GM23338 (cell line): ENCODE measurements around the gene GPR55. TPM values are rescaled to one million over a fixed set of nuclear protein-coding genes. Genes with fewer than 3 reads are reported as not detected.

Experiments
- ATAC-seq: fragments of 200-7000 bp; cut with Tn5 transposase; 3 replicates; pipeline ENCODE4 v1.9.1; 2020
- DNase-seq: peaks from one replicate; pipeline ENCODE4 v3.0.0-alpha.2; 2015; ENCODE audit warnings: low spot score
- H2AFZ ChIP-seq: fragments of 200-600 bp; sonication (generic); 2 replicates; pipeline ENCODE4 v1.8.0; 2016; ENCODE audit warnings: antibody characterized with exemption, mild to moderate bottlenecking, moderate library complexity
- H3F3A ChIP-seq: fragments of 200-600 bp; sonication (generic); replicated peaks from 2 replicates; pipeline ENCODE4 v1.8.0; 2017; ENCODE audit warnings: antibody characterized with exemption, mixed run types, low read depth
- H3K27ac ChIP-seq: fragments of 200-600 bp; sonication (generic); 2 replicates; pipeline ENCODE4 v1.6.1; 2016; ENCODE audit warnings: low read depth
- H3K27me3 ChIP-seq: fragments of 200-600 bp; sonication (generic); 2 replicates; pipeline ENCODE4 v1.8.0; 2016; ENCODE audit warnings: mild to moderate bottlenecking, mixed run types, moderate library complexity; ENCODE audit not compliant: insufficient read depth
- H3K36me3 ChIP-seq: fragments of 200-600 bp; sonication (generic); 2 replicates; pipeline ENCODE4 v1.8.0; 2016; ENCODE audit warnings: mild to moderate bottlenecking; ENCODE audit not compliant: insufficient read depth
- H3K4me1 ChIP-seq: fragments of 200-600 bp; sonication (generic); 2 replicates; pipeline ENCODE4 v1.8.0; 2016; ENCODE audit warnings: mild to moderate bottlenecking, moderate library complexity; ENCODE audit not compliant: insufficient read depth
- H3K4me2 ChIP-seq: fragments of 200-600 bp; sonication (generic); 2 replicates; pipeline ENCODE4 v1.7.1; 2017; ENCODE audit warnings: mixed run types
- H3K4me3 ChIP-seq: fragments of 200-600 bp; sonication (generic); 2 replicates; pipeline ENCODE4 v1.6.1; 2016; ENCODE audit warnings: mixed run types
- H3K79me2 ChIP-seq: fragments of 200-600 bp; sonication (generic); replicated peaks from 2 replicates; pipeline ENCODE4 v1.8.0; 2017; ENCODE audit warnings: mild to moderate bottlenecking; ENCODE audit not compliant: insufficient read depth
- H3K9me2 ChIP-seq: fragments of 200-600 bp; sonication (generic); 2 replicates; pipeline ENCODE4 v1.8.0; 2017; ENCODE audit not compliant: insufficient read depth
- H4K20me1 ChIP-seq: fragments of 200-600 bp; sonication (generic); replicated peaks from 2 replicates; pipeline ENCODE4 v1.8.0; 2017; ENCODE audit warnings: mild to moderate bottlenecking; ENCODE audit not compliant: insufficient read depth
- H3K27ac Mint-ChIP-seq: 2 replicates; pipeline ENCODE4 v1.8.0; 2020; ENCODE audit warnings: inconsistent platforms, mild to moderate bottlenecking, moderate library complexity, mixed read lengths
- H3K27me3 Mint-ChIP-seq: 3 replicates; pipeline ENCODE4 v1.8.0; 2022; ENCODE audit warnings: low read depth, mild to moderate bottlenecking, moderate library complexity, mixed read lengths, inconsistent platforms; ENCODE audit not compliant: insufficient read depth, poor library complexity
- H3K36me3 Mint-ChIP-seq: 3 replicates; pipeline ENCODE4 v1.8.0; 2021; ENCODE audit warnings: low read depth, mild to moderate bottlenecking, inconsistent platforms, moderate library complexity, mixed read lengths
- H3K4me1 Mint-ChIP-seq: 3 replicates; pipeline ENCODE4 v1.8.0; 2020; ENCODE audit warnings: mild to moderate bottlenecking, inconsistent platforms, mixed read lengths
- H3K4me3 Mint-ChIP-seq: 3 replicates; pipeline ENCODE4 v1.8.0; 2021; ENCODE audit warnings: moderate library complexity, mild to moderate bottlenecking, inconsistent platforms, mixed read lengths
- H3K9me3 Mint-ChIP-seq: 3 replicates; pipeline ENCODE4 v1.8.0; 2020; ENCODE audit warnings: moderate library complexity, mild to moderate bottlenecking, inconsistent platforms, mixed read lengths
- CREB1 ChIP-seq: fragments of 250-450 bp; sonication (Bioruptor Pico); IDR thresholded peaks from 2 replicates; pipeline ENCODE4 v1.5.0; 2020; ENCODE audit warnings: low read depth, mild to moderate bottlenecking, moderate library complexity
- CTCF ChIP-seq, 2 experiments: fragments of 200-600 bp in 1 of 2; sonication (generic) in 1 of 2; conservative IDR thresholded peaks; 2 replicates each; pipeline versions ENCODE4 v1.5.1 to v1.6.1; 2016 to 2017; ENCODE audit warnings: antibody characterized with exemption in 2 of 2, low read depth in 2 of 2, mild to moderate bottlenecking in 2 of 2, moderate library complexity in 1 of 2
- ETS1 ChIP-seq: IDR thresholded peaks from 2 replicates; pipeline ENCODE4 v1.6.1; 2016; ENCODE audit warnings: antibody characterized with exemption
- EZH2 ChIP-seq: fragments of 200-600 bp; sonication (generic); IDR thresholded peaks from one replicate; pipeline ENCODE4 v1.8.0; 2017; ENCODE audit warnings: antibody characterized with exemption, mild to moderate bottlenecking, low read depth; ENCODE audit not compliant: unreplicated experiment
- EZH2phosphoT487 ChIP-seq: fragments of 200-600 bp; sonication (generic); IDR thresholded peaks from one replicate; pipeline ENCODE4 v1.8.1; 2018; ENCODE audit warnings: antibody characterized with exemption; ENCODE audit not compliant: unreplicated experiment
- JUNB ChIP-seq: IDR thresholded peaks from one replicate; pipeline ENCODE4 v1.6.1; 2016; ENCODE audit warnings: antibody characterized with exemption; ENCODE audit not compliant: unreplicated experiment
- NANOG ChIP-seq: IDR thresholded peaks from 2 replicates; pipeline ENCODE4 v1.6.1; 2016; ENCODE audit warnings: antibody characterized with exemption, borderline replicate concordance
- POLR2AphosphoS5 ChIP-seq: IDR thresholded peaks from 2 replicates; pipeline ENCODE4 v1.6.1; 2016; ENCODE audit warnings: antibody characterized with exemption, low read depth
- REST ChIP-seq: IDR thresholded peaks from one replicate; pipeline ENCODE4 v1.6.1; 2018; ENCODE audit warnings: antibody characterized with exemption; ENCODE audit not compliant: unreplicated experiment
- STAT1 ChIP-seq: IDR thresholded peaks from one replicate; pipeline ENCODE4 v1.6.1; 2016; ENCODE audit warnings: antibody characterized with exemption; ENCODE audit not compliant: unreplicated experiment
- ZNF114 ChIP-seq: fragments of 250-450 bp; sonication (Bioruptor Pico); IDR thresholded peaks from 2 replicates; pipeline ENCODE4 v1.5.0; 2020; ENCODE audit warnings: mild to moderate bottlenecking, moderate library complexity
- ZNF331 ChIP-seq: fragments of 250-450 bp; sonication (Bioruptor Pico); IDR thresholded peaks from 2 replicates; pipeline ENCODE4 v1.5.0; 2020; ENCODE audit warnings: low read depth, mild to moderate bottlenecking, moderate library complexity
- ZNF462 ChIP-seq: fragments of 250-450 bp; sonication (Bioruptor Pico); IDR thresholded peaks from 2 replicates; pipeline ENCODE4 v1.5.0; 2020; ENCODE audit warnings: mild to moderate bottlenecking, moderate library complexity
- polyA plus RNA-seq: library from polyadenylated mRNA; unstranded; fragments of >200 nt; fragmentation: Nextera tagmentation; extraction: Ambion mirVana; gene quantifications from 2 replicates; pipeline ENCODE4 v1.2.1, GENCODE V29; 2016
- total RNA-seq: library from RNA; depleted of rRNA; stranded (reverse); fragments of >200 nt; shearing (Covaris generic); gene quantifications from 2 replicates; pipeline ENCODE4 v1.2.3, GENCODE V29; 2014

GPR55 gene
- total and polyA plus RNA-seq, 2 experiments from 2014 or later: not detected

- no peaks in the 10 kb centered on the region for H3K27me3 ChIP-seq
- peak overlapping the region; percentile 98 for H3K4me3 ChIP-seq
- H3K36me3 Mint-ChIP-seq: peaks cover 7% of the 10 kb centered on the region; the same call in 2 of the 3 replicates
- H3K27ac Mint-ChIP-seq: no peak overlapping the region
- H3K79me2 ChIP-seq: peaks cover 37% of the 10 kb centered on the region
- peaks cover 22% of the 10 kb centered on the region for H3K27me3 Mint-ChIP-seq
- DNase-seq: no peak
- H3K9me2 ChIP-seq: no peaks in the 10 kb centered on the region
- peaks cover 45% of the 10 kb centered on the region for H3K4me1 ChIP-seq
- H3F3A ChIP-seq: peaks cover 6% of the 10 kb centered on the region; the same call in 1 of the 2 replicates
- H3K9me3 Mint-ChIP-seq: no peaks in the 10 kb centered on the region
- TF ChIP-seq POLR2AphosphoS5 (no peak), REST (no peak), CTCF (conservative IDR thresholded peaks at IDR 0.05; ENCODE audit: low read depth in 2 of 2) (no peak), EZH2 (no peak), ZNF331 (no peak), ETS1 (no peak), JUNB (no peak), NANOG (no peak), STAT1 (no peak), ZNF462 (CRISPR knock-in tag) (no peak), EZH2phosphoT487 (no peak), ZNF114 (CRISPR knock-in tag) (no peak), CREB1 (CRISPR knock-in tag) (no peak)
- H3K4me3 Mint-ChIP-seq: peak overlapping the region; percentile 92
- peak overlapping the region; percentile 88 for H3K4me2 ChIP-seq
- H2AFZ ChIP-seq: peak overlapping the region; percentile 98; the same call in 1 of the 2 replicates
- peak overlapping the region; percentile 88; the same call in 1 of the 2 replicates for H3K27ac ChIP-seq
- no peak for ATAC-seq
- H3K36me3 ChIP-seq: no peaks in the 10 kb centered on the region
- peaks cover 55% of the 10 kb centered on the region for H3K4me1 Mint-ChIP-seq
- peaks cover 8% of the 10 kb centered on the region; the same call in 1 of the 2 replicates for H4K20me1 ChIP-seq
Observed at GRCh38 chr2:230863442-230864121, 61.5 kb downstream of the GPR55 start.
